Vagina (tissue), 1 donor: ENCODE measurements around the gene CCDC170. TPM values are rescaled to one million over a fixed set of nuclear protein-coding genes. Genes with fewer than 3 reads are reported as not detected.

ENCODE experiments used
- small RNA-seq: library from RNA; depleted of rRNA; stranded (forward); fragments of <200 nt; gene quantifications from one replicate; pipeline ENCODE3, GENCODE V24; 2016
- total RNA-seq: library from RNA; depleted of rRNA; stranded (reverse); fragments of >200 nt; gene quantifications from one replicate; pipeline ENCODE4 v1.2.3, GENCODE V29; 2016

The CCDC170 gene
- total RNA-seq, 1 donor from 2014 or later: 2.0 TPM

Small RNA genes lying within 50 kb of the gene (small RNA-seq; reads per million reads assigned to genes)
- not detected for gene RNU6-813P

Other genes with a start within 250 kb of the CCDC170 start
- 15.0 TPM for gene ZBTB2, start 102.5 kb upstream of the CCDC170 start, total RNA-seq
- 15.7 TPM for gene RMND1, start 41.9 kb upstream of the CCDC170 start, total RNA-seq